IMR-90 (cell line): ENCODE results near the gene CD40LG. TPM values are rescaled to one million over a fixed set of nuclear protein-coding genes. Genes with fewer than 3 reads are reported as not detected.

ENCODE experiments used
- ATAC-seq: fragments of 200-7000 bp; cut with Tn5 transposase; 2 replicates; pipeline ENCODE4 v1.9.1; 2020; ENCODE audit warnings: low read depth, mild to moderate bottlenecking, moderate library complexity
- BruUV-seq: library from RNA; stranded (reverse); fragments of 400-500 nt; replicated peaks from 2 replicates; lab custom pipeline; 2021; lab: Mats Ljungman, UMichigan
- CTCF ChIA-PET: fragments of 300-600 bp; formaldehyde crosslinking; extraction: SDS; loops from one replicate; lab custom pipeline; 2021; ENCODE audit warnings: antibody characterized with exemption; lab: Yijun Ruan, JAX
- POLR2A ChIA-PET: fragments of 300-600 bp; sonication (Branson Sonifier 250); formaldehyde crosslinking; loops from one replicate; lab custom pipeline; 2022; ENCODE audit warnings: antibody characterized with exemption; ENCODE audit not compliant: unreplicated experiment; lab: Charles Lee
- DNase-seq: peaks from one replicate; pipeline ENCODE4 v3.0.0; 2013
- H2AFZ ChIP-seq: replicated peaks from 2 replicates; pipeline ENCODE3; 2013; ENCODE audit warnings: low read length, mild to moderate bottlenecking; ENCODE audit not compliant: poor library complexity
- H2AK5ac ChIP-seq: 2 replicates; pipeline ENCODE4 v1.6.1; 2013; ENCODE audit warnings: low read depth, low read length, inconsistent platforms
- H2AK9ac ChIP-seq: replicated peaks from 2 replicates; pipeline ENCODE3; 2013; ENCODE audit warnings: mild to moderate bottlenecking, low read depth, low read length, moderate library complexity; ENCODE audit not compliant: poor library complexity
- H2BK120ac ChIP-seq: 2 replicates; pipeline ENCODE4 v1.6.1; 2013; ENCODE audit warnings: low read depth, low read length, inconsistent platforms
- H2BK15ac ChIP-seq: 3 replicates; pipeline ENCODE4 v1.6.1; 2013; ENCODE audit warnings: low read depth, low read length, inconsistent platforms
- H2BK20ac ChIP-seq: 2 replicates; pipeline ENCODE4 v1.6.1; 2013; ENCODE audit warnings: low read depth, mild to moderate bottlenecking, inconsistent platforms, low read length, moderate library complexity
- H2BK5ac ChIP-seq: 2 replicates; pipeline ENCODE4 v1.6.1; 2013; ENCODE audit warnings: mild to moderate bottlenecking, low read depth, low read length, inconsistent platforms; ENCODE audit not compliant: poor library complexity, severe bottlenecking
- H3K14ac ChIP-seq: replicated peaks from 2 replicates; pipeline ENCODE4 v1.6.1; 2013; ENCODE audit warnings: low read depth, low read length, inconsistent platforms
- H3K18ac ChIP-seq: 2 replicates; pipeline ENCODE4 v1.6.1; 2013; ENCODE audit warnings: low read depth, low read length, control low read depth
- H3K23ac ChIP-seq: 2 replicates; pipeline ENCODE4 v1.6.1; 2013; ENCODE audit warnings: low read depth, low read length, inconsistent platforms
- H3K27ac ChIP-seq: 2 replicates; pipeline ENCODE4 v1.5.1; 2013; ENCODE audit warnings: mild to moderate bottlenecking, control low read depth, low read length; ENCODE audit not compliant: insufficient read depth
- H3K27me3 ChIP-seq: 2 replicates; pipeline ENCODE4 v1.6.1; 2013; ENCODE audit warnings: low read length; ENCODE audit not compliant: control insufficient read depth, insufficient read depth
- H3K36me3 ChIP-seq: 2 replicates; pipeline ENCODE4 v1.6.1; 2013; ENCODE audit warnings: low read length, mixed read lengths; ENCODE audit not compliant: control insufficient read depth, insufficient read depth
- H3K4ac ChIP-seq: 2 replicates; pipeline ENCODE4 v1.6.1; 2013; ENCODE audit warnings: low read depth, low read length, inconsistent platforms
- H3K4me1 ChIP-seq: 2 replicates; pipeline ENCODE4 v1.6.1; 2013; ENCODE audit warnings: low read length, mixed read lengths; ENCODE audit not compliant: control insufficient read depth, insufficient read depth
- H3K4me2 ChIP-seq: 2 replicates; pipeline ENCODE4 v1.6.1; 2013; ENCODE audit warnings: low read depth, mild to moderate bottlenecking, control low read depth, low read length, moderate library complexity
- H3K4me3 ChIP-seq: 2 replicates; pipeline ENCODE4 v1.5.1; 2013; ENCODE audit warnings: low read depth, mild to moderate bottlenecking, control low read depth, low read length, moderate library complexity; ENCODE audit not compliant: insufficient read depth
- H3K56ac ChIP-seq: 2 replicates; pipeline ENCODE4 v1.6.1; 2013; ENCODE audit warnings: low read length, inconsistent platforms; ENCODE audit not compliant: insufficient read depth; ENCODE audit errors: extremely low read depth
- H3K79me1 ChIP-seq, 2 experiments: 2 replicates each; pipeline ENCODE4 v1.6.1; 2013; ENCODE audit warnings: low read length in 2 of 2, inconsistent platforms in 1 of 2, low read depth in 1 of 2
- H3K9ac ChIP-seq: 2 replicates; pipeline ENCODE4 v1.6.1; 2013; ENCODE audit warnings: low read depth, low read length, control low read depth
- H3K9me1 ChIP-seq: 2 replicates; pipeline ENCODE4 v1.6.1; 2013; ENCODE audit warnings: low read length, inconsistent platforms; ENCODE audit not compliant: insufficient read depth
- H3K9me3 ChIP-seq: 2 replicates; pipeline ENCODE4 v1.6.1; 2013; ENCODE audit warnings: low read length; ENCODE audit not compliant: control insufficient read depth, insufficient read depth
- H4K20me1 ChIP-seq: 2 replicates; pipeline ENCODE4 v1.6.1; 2013; ENCODE audit warnings: low read length, inconsistent platforms; ENCODE audit not compliant: insufficient read depth
- H4K5ac ChIP-seq: 2 replicates; pipeline ENCODE4 v1.6.1; 2013; ENCODE audit warnings: mild to moderate bottlenecking, low read depth, low read length, control low read depth
- H4K8ac ChIP-seq, 2 experiments: 2 replicates each; pipeline ENCODE4 v1.6.1; 2013; ENCODE audit warnings: low read depth in 2 of 2, low read length in 2 of 2, control low read depth in 1 of 2, inconsistent platforms in 1 of 2
- H4K91ac ChIP-seq: 2 replicates; pipeline ENCODE4 v1.6.1; 2013; ENCODE audit warnings: low read depth, low read length, inconsistent platforms; ENCODE audit not compliant: insufficient read depth
- FOS ChIP-seq: fragments of 150-350 bp; IDR thresholded peaks from 2 replicates; pipeline ENCODE4 v1.6.1; 2016; ENCODE audit warnings: low read depth, low read length
- whole genome bisulfite sequencing, 2 experiments: methylation state at CpG; one replicate each; pipeline versions ENCODE4 v1.1.5 to v1.1.7; 2013; ENCODE audit warnings: missing lambda C conversion rate in 2 of 2; ENCODE audit not compliant: insufficient read length in 1 of 2; ENCODE audit errors: extremely low coverage in 2 of 2; 5-methylcytosine and 5-hydroxymethylcytosine counted together
- dilution Hi-C: fragments of 300-500 bp; cut with HindIII; formaldehyde crosslinking; loops from one replicate; pipeline ENCODE4 v1.14.3; 2018; ENCODE audit warnings: low sequenced_read_pairs; ENCODE audit not compliant: unreplicated experiment
- in situ Hi-C: fragments of 300-500 bp; cut with MboI; formaldehyde crosslinking; loops from 3 replicates; pipeline ENCODE4 v1.14.3; 2019; ENCODE audit warnings: low sequenced_read_pairs, inconsistent platforms, mixed read lengths
- intact Hi-C: fragments of 100-400 bp; cut with micrococcal nuclease; formaldehyde crosslinking; loops from 2 replicates; pipeline ENCODE4 v1.10.0; 2022
- polyA plus RNA-seq, 3 experiments: library from polyadenylated mRNA; depleted of rRNA; stranded (reverse); fragments of >200 nt; gene quantifications; 2 replicates each; pipeline ENCODE4 v1.2.3, GENCODE V29; 2012; ENCODE audit warnings: low replicate concordance in 1 of 3
- total RNA-seq: library from RNA; depleted of rRNA; stranded (reverse); fragments of >200 nt; gene quantifications from 2 replicates; pipeline ENCODE4 v1.2.3, GENCODE V29; 2012; rRNA removed
- TF ChIP-seq, protein P1 (sequence below): conservative IDR thresholded peaks from 2 replicates; pipeline ENCODE4 v1.5.1; 2012; ENCODE audit warnings: mild to moderate bottlenecking, low read depth, low read length, improper control_type of control experiment

The CD40LG gene
- total and polyA plus RNA-seq, 2 of the 4 experiments (the other 2 are of a cell fraction) = not detected

DNA sequence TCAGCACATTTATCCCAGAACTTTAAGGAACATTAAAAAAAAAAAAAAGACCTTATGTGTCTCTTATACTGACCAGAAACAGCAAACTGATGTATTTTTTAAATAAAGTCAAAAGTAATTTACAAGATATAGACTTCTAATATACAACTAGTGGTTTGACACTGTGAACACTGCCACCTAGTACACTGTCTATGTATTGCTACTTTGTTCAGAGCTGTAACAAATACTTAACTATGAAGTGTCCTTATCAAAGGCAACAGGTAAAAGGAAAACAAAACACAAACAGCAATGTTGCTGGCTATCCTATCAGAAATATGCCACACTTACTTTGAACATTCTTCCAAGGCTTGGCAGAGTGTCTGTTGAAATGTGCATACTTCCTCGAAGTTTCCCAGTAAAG is 60.4 kb downstream of the CD40LG start:
- H2BK20ac ChIP-seq = no peak overlapping the region
- H3K9me1 ChIP-seq = no peaks in the 10 kb centered on the region
- H2BK120ac ChIP-seq = no peak overlapping the region
- H4K5ac ChIP-seq = no peak overlapping the region
- peaks cover 2% of the 10 kb centered on the region for H3K4me1 ChIP-seq
- H3K27me3 ChIP-seq = no peaks in the 10 kb centered on the region
- no peak for ATAC-seq
- H3K27ac ChIP-seq = no peak overlapping the region
- H3K4me3 ChIP-seq = no peak overlapping the region
- no peak overlapping the region for H3K14ac ChIP-seq
- no peak overlapping the region for H2AFZ ChIP-seq
- no peak overlapping the region for H4K8ac ChIP-seq
- no peaks in the 10 kb centered on the region for H3K9me3 ChIP-seq
- intact Hi-C loops (no loop called here), in situ Hi-C loops (loop anchor here (10.0 kb wide), 1 partner anchor 56 kb away; no protein-coding TSS in a partner anchor), dilution Hi-C loops (no loop called here)
- no peak overlapping the region for H2AK9ac ChIP-seq
- no peaks in the 10 kb centered on the region for H4K20me1 ChIP-seq
- DNase-seq = peak; percentile 13
- ChIA-PET POLR2A (no interaction called here), CTCF (interaction anchor here (0.5 to 1.2 kb wide), 7 partner anchors 15 to 531 kb away, joined by 3 to 7 read pairs (median 4); no protein-coding TSS in a partner anchor)
- no peak overlapping the region for H4K91ac ChIP-seq
- no peak overlapping the region for H3K56ac ChIP-seq
- H2BK5ac ChIP-seq = no peak overlapping the region
- H2AK5ac ChIP-seq = no peak overlapping the region
- no peak overlapping the region for H3K4ac ChIP-seq
- no peaks in the 10 kb centered on the region for H3K79me1 ChIP-seq
- BruUV-seq = no TSS peak
- no CpG with 5 or more reads among the region's 1 CpG for WGBS, 2 experiments
- H3K4me2 ChIP-seq = no peak overlapping the region
- no peak overlapping the region for H2BK15ac ChIP-seq
- H3K23ac ChIP-seq = no peak overlapping the region
- TF ChIP-seq, protein P1, sequence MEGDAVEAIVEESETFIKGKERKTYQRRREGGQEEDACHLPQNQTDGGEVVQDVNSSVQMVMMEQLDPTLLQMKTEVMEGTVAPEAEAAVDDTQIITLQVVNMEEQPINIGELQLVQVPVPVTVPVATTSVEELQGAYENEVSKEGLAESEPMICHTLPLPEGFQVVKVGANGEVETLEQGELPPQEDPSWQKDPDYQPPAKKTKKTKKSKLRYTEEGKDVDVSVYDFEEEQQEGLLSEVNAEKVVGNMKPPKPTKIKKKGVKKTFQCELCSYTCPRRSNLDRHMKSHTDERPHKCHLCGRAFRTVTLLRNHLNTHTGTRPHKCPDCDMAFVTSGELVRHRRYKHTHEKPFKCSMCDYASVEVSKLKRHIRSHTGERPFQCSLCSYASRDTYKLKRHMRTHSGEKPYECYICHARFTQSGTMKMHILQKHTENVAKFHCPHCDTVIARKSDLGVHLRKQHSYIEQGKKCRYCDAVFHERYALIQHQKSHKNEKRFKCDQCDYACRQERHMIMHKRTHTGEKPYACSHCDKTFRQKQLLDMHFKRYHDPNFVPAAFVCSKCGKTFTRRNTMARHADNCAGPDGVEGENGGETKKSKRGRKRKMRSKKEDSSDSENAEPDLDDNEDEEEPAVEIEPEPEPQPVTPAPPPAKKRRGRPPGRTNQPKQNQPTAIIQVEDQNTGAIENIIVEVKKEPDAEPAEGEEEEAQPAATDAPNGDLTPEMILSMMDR = peak; percentile 33; the same call in 1 of the 2 replicates
- TF ChIP-seq FOS = no peak
- no peak overlapping the region for H3K9ac ChIP-seq
- no peaks in the 10 kb centered on the region for H3K36me3 ChIP-seq
- H3K18ac ChIP-seq = no peak overlapping the region

Other genes starting within 250 kb of the CD40LG start
- not detected in 2 replicates for gene BRS3, start 160.2 kb upstream of the CD40LG start, total RNA-seq
- gene BRS3, start 160.2 kb upstream of the CD40LG start, polyA plus RNA-seq (2012; rRNA removed) = not detected in 2 replicates
- gene HTATSF1, start 150.6 kb upstream of the CD40LG start, total RNA-seq = 19.0 and 27.8 TPM in 2 replicates
- 4.9 and 6.8 TPM in 2 replicates for gene HTATSF1, start 150.6 kb upstream of the CD40LG start, polyA plus RNA-seq (2012; rRNA removed)
- not detected in 2 replicates for gene VGLL1, start 115.9 kb upstream of the CD40LG start, total RNA-seq
- not detected in 2 replicates for gene VGLL1, start 115.9 kb upstream of the CD40LG start, polyA plus RNA-seq (2012; rRNA removed)
- 2.7 and 3.1 TPM in 2 replicates for gene ARHGEF6, start 132.8 kb downstream of the CD40LG start, total RNA-seq
- gene ARHGEF6, start 132.8 kb downstream of the CD40LG start, polyA plus RNA-seq (2012; rRNA removed) = 1.5 and 2.1 TPM in 2 replicates
- 318 and 337 TPM in 2 replicates for gene RBMX, start 232.6 kb downstream of the CD40LG start, total RNA-seq
- gene RBMX, start 232.6 kb downstream of the CD40LG start, polyA plus RNA-seq (2012; rRNA removed) = 115 and 151 TPM in 2 replicates